Colonic mucosa (tissue), 4 donors: ENCODE measurements around the gene SEMA6B. TPM values are rescaled to one million over a fixed set of nuclear protein-coding genes. Genes with fewer than 3 reads are reported as not detected.

Experiments
- DNase-seq: peaks from one replicate; pipeline ENCODE4 v3.0.0-alpha.2; 2020
- H3K27ac ChIP-seq: fragments of 200-600 bp; one replicate; pipeline ENCODE4 v1.8.0; 2021
- H3K27me3 ChIP-seq: fragments of 200-600 bp; one replicate; pipeline ENCODE4 v1.8.0; 2021
- H3K36me3 ChIP-seq: fragments of 200-600 bp; one replicate; pipeline ENCODE4 v1.8.0; 2021
- H3K4me1 ChIP-seq: fragments of 200-600 bp; one replicate; pipeline ENCODE4 v1.8.0; 2021; ENCODE audit warnings: mild to moderate bottlenecking
- H3K4me3 ChIP-seq: fragments of 200-600 bp; one replicate; pipeline ENCODE4 v1.8.0; 2021
- H3K9ac ChIP-seq, 2 donors: one replicate each; pipeline ENCODE4 v1.7.0; 2013; ENCODE audit warnings: control low read depth in 2 of 2, low read depth in 2 of 2, low read length in 2 of 2
- H3K9me3 ChIP-seq: fragments of 200-600 bp; one replicate; pipeline ENCODE4 v1.8.0; 2021
- intact Hi-C: fragments of 100-400 bp; cut with DNase I; formaldehyde crosslinking; loops from one replicate; pipeline ENCODE4 v1.14.1; 2022
- total RNA-seq, 2 donors: library from RNA; stranded (reverse); fragmentation: NEBNext Ultra II Directional in 1 of 2; extraction: Animal tissue kit (Norgen Biotek cat#: 25700) in 1 of 2; gene quantifications; one replicate each; pipeline ENCODE4 v1.2.1, GENCODE V29; 2021
- TF ChIP-seq, protein P1 (sequence below): fragments of 200-600 bp; IDR thresholded peaks from one replicate; pipeline ENCODE4 v1.8.0; 2022; ENCODE audit warnings: antibody characterized with exemption, mild to moderate bottlenecking
- donor health status: healthy.
- donor health status: DM: no; HTN: no; CAD: no.
- donor health status: DM: no; HTN: no; CAD: no.

The SEMA6B gene
- total RNA-seq, 2 donors from 2014 or later, result 1.3 to 5.6 TPM

GRCh38 chr19:4504297-4504701 is 55.2 kb downstream of the SEMA6B start:
- intact Hi-C loops, result no loop called here
- Histone ChIP-seq H3K4me3 (no peak overlapping the region), H3K4me1 (no peaks in the 10 kb centered on the region), H3K27ac (no peak overlapping the region), H3K9ac (no peak overlapping the region), H3K36me3 (no peaks in the 10 kb centered on the region), H3K27me3 (no peaks in the 10 kb centered on the region), H3K9me3 (no peaks in the 10 kb centered on the region)
- DNase-seq, result no peak
- TF ChIP-seq, protein P1, sequence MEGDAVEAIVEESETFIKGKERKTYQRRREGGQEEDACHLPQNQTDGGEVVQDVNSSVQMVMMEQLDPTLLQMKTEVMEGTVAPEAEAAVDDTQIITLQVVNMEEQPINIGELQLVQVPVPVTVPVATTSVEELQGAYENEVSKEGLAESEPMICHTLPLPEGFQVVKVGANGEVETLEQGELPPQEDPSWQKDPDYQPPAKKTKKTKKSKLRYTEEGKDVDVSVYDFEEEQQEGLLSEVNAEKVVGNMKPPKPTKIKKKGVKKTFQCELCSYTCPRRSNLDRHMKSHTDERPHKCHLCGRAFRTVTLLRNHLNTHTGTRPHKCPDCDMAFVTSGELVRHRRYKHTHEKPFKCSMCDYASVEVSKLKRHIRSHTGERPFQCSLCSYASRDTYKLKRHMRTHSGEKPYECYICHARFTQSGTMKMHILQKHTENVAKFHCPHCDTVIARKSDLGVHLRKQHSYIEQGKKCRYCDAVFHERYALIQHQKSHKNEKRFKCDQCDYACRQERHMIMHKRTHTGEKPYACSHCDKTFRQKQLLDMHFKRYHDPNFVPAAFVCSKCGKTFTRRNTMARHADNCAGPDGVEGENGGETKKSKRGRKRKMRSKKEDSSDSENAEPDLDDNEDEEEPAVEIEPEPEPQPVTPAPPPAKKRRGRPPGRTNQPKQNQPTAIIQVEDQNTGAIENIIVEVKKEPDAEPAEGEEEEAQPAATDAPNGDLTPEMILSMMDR, result no peak

DNA sequence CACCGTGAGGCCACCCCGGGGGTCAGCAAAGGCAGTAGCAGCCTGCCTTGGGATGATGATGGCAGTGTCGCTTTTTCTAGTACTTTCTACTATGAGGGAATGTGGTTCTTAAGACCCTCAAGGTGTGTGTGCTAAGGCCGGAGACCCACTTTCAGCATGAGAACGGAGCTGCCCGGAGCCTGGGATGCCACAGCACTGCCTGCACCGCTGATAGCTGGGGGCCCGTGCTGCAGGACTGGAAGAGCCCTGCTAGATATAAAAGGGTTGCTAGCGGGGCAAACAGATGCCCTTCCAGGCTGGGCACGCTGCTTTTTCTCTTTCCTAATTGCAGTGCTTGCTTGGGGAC is 55.7 kb downstream of the SEMA6B start:
- TF ChIP-seq, protein P1, result no peak
- H3K4me1 ChIP-seq, result no peaks in the 10 kb centered on the region
- H3K27ac ChIP-seq, result no peak overlapping the region
- H3K9ac ChIP-seq, result no peak overlapping the region
- intact Hi-C loops, result no loop called here
- H3K4me3 ChIP-seq, result no peak overlapping the region
- no peaks in the 10 kb centered on the region for H3K36me3 ChIP-seq
- no peaks in the 10 kb centered on the region for H3K27me3 ChIP-seq
- no peaks in the 10 kb centered on the region for H3K9me3 ChIP-seq
- no peak for DNase-seq

GRCh38 chr19:4503132-4503824 is 56.2 kb downstream of the SEMA6B start:
- no peak for DNase-seq
- Histone ChIP-seq H3K36me3 (no peaks in the 10 kb centered on the region), H3K4me1 (no peaks in the 10 kb centered on the region), H3K27me3 (no peaks in the 10 kb centered on the region), H3K9me3 (no peaks in the 10 kb centered on the region), H3K4me3 (no peak overlapping the region), H3K9ac (no peak overlapping the region), H3K27ac (no peak overlapping the region)
- intact Hi-C loops, result no loop called here
- TF ChIP-seq, protein P1, result no peak

DNA sequence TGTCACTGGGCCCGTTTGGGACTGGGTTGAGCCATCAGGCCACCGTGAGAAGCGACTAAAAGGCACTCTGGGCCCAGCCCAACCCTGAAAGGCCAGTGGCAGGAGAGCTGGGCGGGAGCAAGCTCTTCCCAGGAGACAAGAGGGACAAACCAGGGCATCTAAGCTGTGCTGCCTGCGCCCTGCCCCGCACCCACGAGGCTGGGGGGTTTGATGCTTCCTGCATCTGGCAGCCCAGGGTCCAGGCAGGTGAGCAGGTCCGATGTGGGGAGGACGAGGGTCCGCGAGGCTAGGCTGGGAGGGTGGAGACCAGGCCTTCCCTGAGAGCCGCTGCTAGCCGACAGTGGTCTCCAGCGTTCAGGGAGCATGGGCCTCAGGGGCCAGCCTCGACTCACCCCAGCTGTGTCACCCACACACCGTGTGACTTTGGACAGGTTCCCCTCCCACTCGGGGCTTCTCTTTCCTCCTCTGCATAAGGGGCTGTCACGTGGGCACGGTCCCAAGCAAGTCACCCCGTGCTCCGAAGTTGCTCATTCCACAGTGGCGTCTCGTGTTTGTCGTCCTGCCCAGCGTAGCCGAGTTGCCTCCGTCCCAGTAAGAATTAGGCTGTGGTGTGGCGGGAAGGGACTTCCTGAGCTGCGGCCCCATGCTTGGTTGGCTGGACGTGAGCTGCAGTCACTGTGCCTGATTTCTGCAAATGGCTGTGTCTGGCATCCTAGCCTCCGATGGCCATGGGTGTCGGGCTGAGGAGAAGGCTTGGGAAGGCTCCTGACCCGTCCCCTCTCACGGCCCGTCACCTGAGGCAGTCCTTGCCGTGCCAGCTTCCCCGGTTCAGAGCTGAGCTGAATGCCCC is 57.0 kb downstream of the SEMA6B start:
- no peak overlapping the region for H3K9ac ChIP-seq
- no peak overlapping the region for H3K27ac ChIP-seq
- no peaks in the 10 kb centered on the region for H3K9me3 ChIP-seq
- TF ChIP-seq, protein P1, result no peak
- no peak overlapping the region for H3K4me3 ChIP-seq
- H3K4me1 ChIP-seq, result no peaks in the 10 kb centered on the region
- H3K36me3 ChIP-seq, result peaks cover 7% of the 10 kb centered on the region
- no peak for DNase-seq
- H3K27me3 ChIP-seq, result no peaks in the 10 kb centered on the region
- intact Hi-C loops, result no loop called here

- Histone ChIP-seq H3K9ac (no peak overlapping the region), H3K27me3 (no peaks in the 10 kb centered on the region), H3K9me3 (no peaks in the 10 kb centered on the region), H3K4me3 (no peak overlapping the region), H3K36me3 (peaks cover 8% of the 10 kb centered on the region), H3K4me1 (no peaks in the 10 kb centered on the region), H3K27ac (no peak overlapping the region)
- TF ChIP-seq, protein P1, result no peak
- DNase-seq, result no peak
- intact Hi-C loops, result no loop called here
Observed at GRCh38 chr19:4501691-4502090, 57.8 kb downstream of the SEMA6B start.
